Upper lobe of left lung (tissue), 4 donors: ENCODE results near the gene DPF3.

ENCODE experiments used
- EP300 ChIP-seq, 4 donors: sonication (generic); formaldehyde crosslinking; IDR thresholded peaks; one replicate each; pipeline ENCODE4 v1.5.1; 2017; ENCODE audit warnings: antibody characterized with exemption in 4 of 4, control low read depth in 2 of 4
- POLR2A ChIP-seq, 4 donors: fragments of 450-650 bp; IDR thresholded peaks; one replicate each; pipeline ENCODE4 v1.5.1; 2016 to 2017; ENCODE audit warnings: antibody characterized with exemption in 4 of 4, mild to moderate bottlenecking in 2 of 4
- TF ChIP-seq, protein P1 (sequence below), 6 experiments: fragments of 450-650 bp in 4 of 6; fragments of 200-600 bp in 2 of 6; sonication (generic) in 2 of 6; IDR thresholded peaks; one replicate each; pipeline ENCODE4 v1.5.1; 2016 to 2019; ENCODE audit warnings: antibody characterized with exemption in 6 of 6

GRCh38 chr14:72788972-72789728 lies 104.8 kb downstream of the DPF3 start:
- TF ChIP-seq POLR2A (IDR thresholded peaks at IDR 0.05) (no peak), EP300 (IDR thresholded peaks at IDR 0.05) (no peak)
- TF ChIP-seq, protein P1, sequence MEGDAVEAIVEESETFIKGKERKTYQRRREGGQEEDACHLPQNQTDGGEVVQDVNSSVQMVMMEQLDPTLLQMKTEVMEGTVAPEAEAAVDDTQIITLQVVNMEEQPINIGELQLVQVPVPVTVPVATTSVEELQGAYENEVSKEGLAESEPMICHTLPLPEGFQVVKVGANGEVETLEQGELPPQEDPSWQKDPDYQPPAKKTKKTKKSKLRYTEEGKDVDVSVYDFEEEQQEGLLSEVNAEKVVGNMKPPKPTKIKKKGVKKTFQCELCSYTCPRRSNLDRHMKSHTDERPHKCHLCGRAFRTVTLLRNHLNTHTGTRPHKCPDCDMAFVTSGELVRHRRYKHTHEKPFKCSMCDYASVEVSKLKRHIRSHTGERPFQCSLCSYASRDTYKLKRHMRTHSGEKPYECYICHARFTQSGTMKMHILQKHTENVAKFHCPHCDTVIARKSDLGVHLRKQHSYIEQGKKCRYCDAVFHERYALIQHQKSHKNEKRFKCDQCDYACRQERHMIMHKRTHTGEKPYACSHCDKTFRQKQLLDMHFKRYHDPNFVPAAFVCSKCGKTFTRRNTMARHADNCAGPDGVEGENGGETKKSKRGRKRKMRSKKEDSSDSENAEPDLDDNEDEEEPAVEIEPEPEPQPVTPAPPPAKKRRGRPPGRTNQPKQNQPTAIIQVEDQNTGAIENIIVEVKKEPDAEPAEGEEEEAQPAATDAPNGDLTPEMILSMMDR (IDR thresholded peaks at IDR 0.05), result no peak
